Right renal pelvis (tissue), 4 donors: Measurements from ENCODE around the gene C2CD4C. TPM values are rescaled to one million over a fixed set of nuclear protein-coding genes. Genes with fewer than 3 reads are reported as not detected.
"Not testable (repeated sequence)": the region's sequence is repeated elsewhere in the genome, so short reads cannot be mapped to it uniquely, and the experiment has no call there.

Experiments used
- DNase-seq, 4 donors: peaks; one replicate each; pipeline ENCODE4 v3.0.0-alpha.2; 2013; ENCODE audit warnings: low read depth in 4 of 4, low spot score in 3 of 4, missing footprints in 1 of 4
- polyA plus RNA-seq, 4 donors: library from polyadenylated mRNA; unstranded; fragments of 120-200 nt; gene quantifications; one replicate each; pipeline ENCODE4 v1.2.1, GENCODE V29; 2013; ENCODE audit not compliant: insufficient read length in 4 of 4

Gene C2CD4C
- polyA plus RNA-seq, 4 donors: 1.4 to 3.4 (median 1.8) TPM

- DNase-seq: no peak
Measured at GRCh38 chr19:439167-439900, 30.4 kb upstream of the C2CD4C start.

- no peak for DNase-seq
Measured at GRCh38 chr19:438416-438958, 29.5 kb upstream of the C2CD4C start.

- DNase-seq: no peak
Measured at GRCh38 chr19:437041-437440, 28.1 kb upstream of the C2CD4C start.

- DNase-seq: no peak
Measured at GRCh38 chr19:436413-436950, 27.5 kb upstream of the C2CD4C start.

GRCh38 chr19:435707-436412 is 26.9 kb upstream of the C2CD4C start:
- DNase-seq: no peak

GRCh38 chr19:435056-435706 is 26.2 kb upstream of the C2CD4C start:
- DNase-seq: no peak

- no peak for DNase-seq
Measured at GRCh38 chr19:434152-434960, 25.4 kb upstream of the C2CD4C start.

GRCh38 chr19:430701-431100 is 21.8 kb upstream of the C2CD4C start:
- DNase-seq: no peak

GRCh38 chr19:428149-428548 is 19.2 kb upstream of the C2CD4C start:
- DNase-seq: no peak

- DNase-seq: not testable (repeated sequence)
Measured at GRCh38 chr19:427675-428074, 18.7 kb upstream of the C2CD4C start.

- DNase-seq: no peak
Measured at GRCh38 chr19:426725-427445, 17.9 kb upstream of the C2CD4C start.

GRCh38 chr19:425056-425455 is 16.1 kb upstream of the C2CD4C start:
- DNase-seq: no peak

- DNase-seq: no peak
Measured at GRCh38 chr19:424546-424945, 15.6 kb upstream of the C2CD4C start.

GRCh38 chr19:423691-424466 is 14.9 kb upstream of the C2CD4C start:
- DNase-seq: no peak

- not testable (repeated sequence) for DNase-seq
Measured at GRCh38 chr19:422917-423226, 13.9 kb upstream of the C2CD4C start.

- no peak for DNase-seq
Measured at GRCh38 chr19:422213-422916, 13.4 kb upstream of the C2CD4C start.

GRCh38 chr19:419721-420515 is 11.0 kb upstream of the C2CD4C start:
- no peak for DNase-seq
